Measurements from ENCODE around the gene ASMT.
"Not testable (repeated sequence)": the region's sequence is repeated elsewhere in the genome, so short reads cannot be mapped to it uniquely, and the experiment has no call there.

Gene ASMT

GRCh38 chrX:1618689-1619088, 3.8 kb downstream of the ASMT start:
- Histone ChIP-seq H3K4me3 (no peak overlapping the region), H3K27ac (no peak overlapping the region), H3K4me1 (no peaks in the 10 kb centered on the region), H3K36me3 (no peaks in the 10 kb centered on the region), H3K9me3 (no peaks in the 10 kb centered on the region), H3K27me3 (no peaks in the 10 kb centered on the region)
- intact Hi-C loops (cut with DNase I; ENCODE audit: low total_unique reads) = no loop called here
- TF ChIP-seq, protein P1, sequence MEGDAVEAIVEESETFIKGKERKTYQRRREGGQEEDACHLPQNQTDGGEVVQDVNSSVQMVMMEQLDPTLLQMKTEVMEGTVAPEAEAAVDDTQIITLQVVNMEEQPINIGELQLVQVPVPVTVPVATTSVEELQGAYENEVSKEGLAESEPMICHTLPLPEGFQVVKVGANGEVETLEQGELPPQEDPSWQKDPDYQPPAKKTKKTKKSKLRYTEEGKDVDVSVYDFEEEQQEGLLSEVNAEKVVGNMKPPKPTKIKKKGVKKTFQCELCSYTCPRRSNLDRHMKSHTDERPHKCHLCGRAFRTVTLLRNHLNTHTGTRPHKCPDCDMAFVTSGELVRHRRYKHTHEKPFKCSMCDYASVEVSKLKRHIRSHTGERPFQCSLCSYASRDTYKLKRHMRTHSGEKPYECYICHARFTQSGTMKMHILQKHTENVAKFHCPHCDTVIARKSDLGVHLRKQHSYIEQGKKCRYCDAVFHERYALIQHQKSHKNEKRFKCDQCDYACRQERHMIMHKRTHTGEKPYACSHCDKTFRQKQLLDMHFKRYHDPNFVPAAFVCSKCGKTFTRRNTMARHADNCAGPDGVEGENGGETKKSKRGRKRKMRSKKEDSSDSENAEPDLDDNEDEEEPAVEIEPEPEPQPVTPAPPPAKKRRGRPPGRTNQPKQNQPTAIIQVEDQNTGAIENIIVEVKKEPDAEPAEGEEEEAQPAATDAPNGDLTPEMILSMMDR (IDR thresholded peaks at IDR 0.05) = no peak
- DNase-seq = no peak

DNA sequence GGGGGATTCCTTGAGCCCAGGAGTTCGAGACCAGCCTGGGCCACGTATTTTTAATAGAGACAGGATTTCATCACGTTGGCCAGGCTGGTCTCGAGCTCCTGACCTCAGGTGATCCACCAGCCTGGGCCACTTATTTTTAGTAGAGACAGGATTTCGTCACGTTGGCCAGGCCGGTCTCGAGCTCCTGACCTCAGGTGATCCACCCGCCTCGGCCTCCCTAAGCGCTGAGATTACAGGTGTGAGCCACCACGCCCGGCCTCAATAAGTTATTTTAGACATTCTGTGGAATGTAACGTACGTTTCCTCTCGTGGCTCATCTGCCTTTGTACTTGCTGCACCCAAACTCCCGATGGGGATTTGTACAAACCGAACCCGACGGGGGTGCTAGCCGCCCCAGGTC, 8.8 kb downstream of the ASMT start:
- Histone ChIP-seq H3K4me1 (no peaks in the 10 kb centered on the region), H3K4me3 (no peak overlapping the region), H3K36me3 (no peaks in the 10 kb centered on the region), H3K27ac (no peak overlapping the region), H3K9me3 (no peaks in the 10 kb centered on the region), H3K27me3 (no peaks in the 10 kb centered on the region)
- TF ChIP-seq, protein P1 (IDR thresholded peaks at IDR 0.05) = no peak
- intact Hi-C loops (cut with DNase I; ENCODE audit: low total_unique reads) = no loop called here
- no peak for DNase-seq

DNA sequence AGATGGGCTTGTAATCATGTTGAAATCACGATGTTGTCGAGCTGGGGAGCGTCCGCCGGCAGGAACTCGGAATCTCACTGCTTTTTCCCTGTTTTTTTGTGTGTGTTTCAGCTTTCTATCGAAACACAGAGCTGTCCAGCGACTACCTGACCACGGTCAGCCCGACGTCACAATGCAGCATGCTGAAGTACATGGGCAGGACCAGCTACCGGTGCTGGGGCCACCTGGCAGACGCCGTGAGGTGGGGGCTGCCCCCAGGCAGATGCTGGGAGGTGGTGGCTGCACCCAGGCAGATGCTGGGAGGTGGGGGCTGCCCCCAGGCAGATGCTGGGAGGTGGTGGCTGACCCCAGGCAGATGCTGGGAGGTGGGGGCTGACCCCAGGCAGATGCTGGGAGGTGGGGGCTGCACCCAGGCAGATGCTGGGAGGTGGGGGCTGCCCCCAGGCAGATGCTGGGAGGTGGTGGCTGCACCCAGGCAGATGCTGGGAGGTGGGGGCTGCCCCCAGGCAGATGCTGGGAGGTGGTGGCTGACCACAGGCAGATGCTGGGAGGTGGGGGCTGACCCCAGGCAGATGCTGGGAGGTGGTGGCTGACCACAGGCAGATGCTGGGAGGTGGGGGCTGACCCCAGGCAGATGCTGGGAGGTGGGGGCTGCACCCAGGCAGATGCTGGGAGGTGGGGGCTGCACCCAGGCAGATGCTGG, 9.4 kb downstream of the ASMT start:
- H3K4me1 ChIP-seq; H3K27me3 ChIP-seq; H3K27ac ChIP-seq; H3K9me3 ChIP-seq; DNase-seq; H3K36me3 ChIP-seq; intact Hi-C loops (cut with DNase I; ENCODE audit: low total_unique reads); H3K4me3 ChIP-seq: not testable (repeated sequence)

- H3K4me1 ChIP-seq; H3K9me3 ChIP-seq; H3K27me3 ChIP-seq; H3K27ac ChIP-seq; H3K36me3 ChIP-seq; intact Hi-C loops (cut with DNase I; ENCODE audit: low total_unique reads); DNase-seq; H3K4me3 ChIP-seq: not testable (repeated sequence)
These were observed 10.0 kb downstream of the ASMT start for GRCh38 chrX:1624861-1625215.

GRCh38 chrX:1629244-1629643, 14.4 kb downstream of the ASMT start:
- no peak for DNase-seq
- TF ChIP-seq, protein P1 (IDR thresholded peaks at IDR 0.05) = no peak
- no peak overlapping the region for H3K4me3 ChIP-seq
- H3K27ac ChIP-seq = no peak overlapping the region
- no peaks in the 10 kb centered on the region for H3K36me3 ChIP-seq
- intact Hi-C loops (cut with DNase I; ENCODE audit: low total_unique reads) = no loop called here
- H3K4me1 ChIP-seq = no peaks in the 10 kb centered on the region
- no peaks in the 10 kb centered on the region for H3K27me3 ChIP-seq
- no peaks in the 10 kb centered on the region for H3K9me3 ChIP-seq

GRCh38 chrX:1646009-1646408, 31.1 kb downstream of the ASMT start:
- no peaks in the 10 kb centered on the region for H3K4me1 ChIP-seq
- intact Hi-C loops (cut with DNase I; ENCODE audit: low total_unique reads) = loop anchor here (5.0 kb wide), 1 partner anchor 946 kb away; no protein-coding TSS in a partner anchor
- no peak for DNase-seq
- TF ChIP-seq, protein P1 (IDR thresholded peaks at IDR 0.05) = no peak
- H3K27ac ChIP-seq = no peak overlapping the region
- H3K36me3 ChIP-seq = no peaks in the 10 kb centered on the region
- peaks cover 0 to 12% of the 10 kb centered on the region in 2 donors for H3K27me3 ChIP-seq
- no peak overlapping the region for H3K4me3 ChIP-seq
- H3K9me3 ChIP-seq = peaks cover 0 to 11% (median 6%) of the 10 kb centered on the region in 3 donors

- no peak for DNase-seq
- H3K9me3 ChIP-seq = peaks cover 0 to 11% (median 6%) of the 10 kb centered on the region in 3 donors
- H3K27me3 ChIP-seq = peaks cover 0 to 12% of the 10 kb centered on the region in 2 donors
- no peaks in the 10 kb centered on the region for H3K36me3 ChIP-seq
- no peak overlapping the region for H3K27ac ChIP-seq
- H3K4me1 ChIP-seq = no peaks in the 10 kb centered on the region
- no peak overlapping the region for H3K4me3 ChIP-seq
- intact Hi-C loops (cut with DNase I; ENCODE audit: low total_unique reads) = loop anchor here (5.0 kb wide), 1 partner anchor 943 kb away; no protein-coding TSS in a partner anchor
- TF ChIP-seq, protein P1 (IDR thresholded peaks at IDR 0.05) = no peak
These were observed 34.8 kb downstream of the ASMT start for GRCh38 chrX:1649621-1650020.

All from tibial artery (tissue), 4 donors.